ENCODE results near the gene RSPO3. TPM values are rescaled to one million over a fixed set of nuclear protein-coding genes. Genes with fewer than 3 reads are reported as not detected.

The RSPO3 gene
- total and polyA plus RNA-seq, 9 of the 15 experiments (the other 6 are each of a cell fraction or from before 2014, with no cell fraction given): not detected

DNA sequence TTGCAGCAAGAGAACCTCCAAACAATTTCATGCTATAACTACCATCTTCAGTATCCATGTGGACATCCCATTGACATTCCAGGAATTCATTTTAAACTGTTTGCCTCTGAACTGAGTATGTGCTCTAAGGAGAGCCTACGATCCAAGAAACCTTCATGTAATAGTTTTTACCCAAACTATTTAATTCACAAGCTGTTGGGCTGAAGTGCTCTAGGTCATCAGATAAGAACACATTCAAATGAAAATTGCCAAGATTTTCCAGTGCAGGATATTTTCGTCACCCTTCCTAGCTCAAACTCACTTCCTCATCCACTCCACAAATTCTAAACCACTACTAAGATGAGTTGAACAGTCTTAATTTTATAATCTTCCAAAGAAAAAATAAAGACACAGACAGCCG is 12.8 kb downstream of the RSPO3 start:
- H3K9me1 ChIP-seq (ENCODE audit: control insufficient read depth, insufficient read depth, low read length): no peaks in the 10 kb centered on the region
- H3K4me1 ChIP-seq (replicated peaks in 1 of 2; ENCODE audit: control insufficient read depth in 2 of 2, insufficient read depth in 2 of 2, low read length in 2 of 2): no peaks in the 10 kb centered on the region
- CTCF ChIA-PET (ENCODE audit: low intra/inter-chr PET ratio): no interaction called here
- no peaks in the 10 kb centered on the region for H3K36me3 ChIP-seq (ENCODE audit: control insufficient read depth, insufficient read depth, low read length)
- no peaks in the 10 kb centered on the region for H3K27me3 ChIP-seq (ENCODE audit: control insufficient read depth in 2 of 2, insufficient read depth in 2 of 2, low read length in 2 of 2)
- POLR2A ChIA-PET: no interaction called here
- intact Hi-C loops (cut with micrococcal nuclease) (no loop called here), in situ Hi-C loops (cut with MboI) (no loop called here)
- no peak for DNase-seq (ENCODE audit: extremely low read depth in 1 of 4, low spot score in 3 of 4)
- H2AFZ ChIP-seq (ENCODE audit: low read depth, low read length): no peak overlapping the region
- ATAC-seq: no peak
- H3K79me2 ChIP-seq (ENCODE audit: control insufficient read depth, insufficient read depth, low read length): no peaks in the 10 kb centered on the region
- FAIRE-seq: no peak
- no peak overlapping the region for H3K9ac ChIP-seq (ENCODE audit: insufficient read depth in 1 of 2, low read depth in 2 of 2, low read length in 2 of 2)
- H3K4me3 ChIP-seq: no peak overlapping the region
- H3K9me3 ChIP-seq (replicated peaks; ENCODE audit: control insufficient read depth, insufficient read depth, low read depth, low read length): no peaks in the 10 kb centered on the region
- H4K20me1 ChIP-seq (replicated peaks; ENCODE audit: control insufficient read depth, insufficient read depth, low read length): no peaks in the 10 kb centered on the region
- TF ChIP-seq ZNF436 (CRISPR knock-in tag; IDR thresholded peaks at IDR 0.05) (no peak), ZBTB34 (CRISPR knock-in tag; IDR thresholded peaks at IDR 0.05) (no peak), CBFB (CRISPR knock-in tag; IDR thresholded peaks at IDR 0.05) (no peak), BRD4 (IDR thresholded peaks at IDR 0.05) (no peak), MCM3 (IDR thresholded peaks at IDR 0.05) (no peak), POLR3G (IDR thresholded peaks at IDR 0.05; ENCODE audit: extremely low read depth, insufficient read length, insufficient replicate concordance) (no peak), PURB (CRISPR knock-in tag; IDR thresholded peaks at IDR 0.05; ENCODE audit: low read depth) (no peak), PCBP2 (IDR thresholded peaks at IDR 0.05; ENCODE audit: low read depth, low read length, poor library complexity, severe bottlenecking) (no peak), TAF1 (IDR thresholded peaks at IDR 0.05; ENCODE audit: control insufficient read depth, extremely low read depth, insufficient read depth, low read length, severe bottlenecking) (no peak), NRF1 (conservative IDR thresholded peaks at IDR 0.05 in 1 of 2, IDR thresholded peaks at IDR 0.05 in 1 of 2) (no peak), ATF1 (CRISPR knock-in tag; IDR thresholded peaks at IDR 0.05) (no peak), ATF1 (tag; IDR thresholded peaks at IDR 0.05) (no peak)
- TF ChIP-seq, protein P1, sequence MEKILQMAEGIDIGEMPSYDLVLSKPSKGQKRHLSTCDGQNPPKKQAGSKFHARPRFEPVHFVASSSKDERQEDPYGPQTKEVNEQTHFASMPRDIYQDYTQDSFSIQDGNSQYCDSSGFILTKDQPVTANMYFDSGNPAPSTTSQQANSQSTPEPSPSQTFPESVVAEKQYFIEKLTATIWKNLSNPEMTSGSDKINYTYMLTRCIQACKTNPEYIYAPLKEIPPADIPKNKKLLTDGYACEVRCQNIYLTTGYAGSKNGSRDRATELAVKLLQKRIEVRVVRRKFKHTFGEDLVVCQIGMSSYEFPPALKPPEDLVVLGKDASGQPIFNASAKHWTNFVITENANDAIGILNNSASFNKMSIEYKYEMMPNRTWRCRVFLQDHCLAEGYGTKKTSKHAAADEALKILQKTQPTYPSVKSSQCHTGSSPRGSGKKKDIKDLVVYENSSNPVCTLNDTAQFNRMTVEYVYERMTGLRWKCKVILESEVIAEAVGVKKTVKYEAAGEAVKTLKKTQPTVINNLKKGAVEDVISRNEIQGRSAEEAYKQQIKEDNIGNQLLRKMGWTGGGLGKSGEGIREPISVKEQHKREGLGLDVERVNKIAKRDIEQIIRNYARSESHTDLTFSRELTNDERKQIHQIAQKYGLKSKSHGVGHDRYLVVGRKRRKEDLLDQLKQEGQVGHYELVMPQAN (IDR thresholded peaks at IDR 0.05; ENCODE audit: borderline replicate concordance): no peak
- 0% methylated on average over 3 of the region's 3 CpGs for WGBS (ENCODE audit: insufficient coverage, low coverage, missing lambda C conversion rate)
- H3K27ac ChIP-seq (ENCODE audit: extremely low read depth, low read depth, low read length): no peak overlapping the region
- no peak overlapping the region for H3K4me2 ChIP-seq (ENCODE audit: insufficient read depth, low read length)
- BruUV-seq (replicated peaks): no TSS peak

Data from K562 (cell line).